GM12801 (cell line): ENCODE data around the gene LRWD1.

Experiments used
- CTCF ChIP-seq: IDR thresholded peaks from one replicate; pipeline ENCODE4 v1.5.1; 2011; ENCODE audit warnings: control low read depth; ENCODE audit not compliant: insufficient read length; ENCODE audit errors: extremely low read depth

The LRWD1 gene

GRCh38 chr7:102464577-102465280 lies at the start of gene LRWD1, which contains the start of gene ALKBH4:
Gene LRWD1 (plus strand): TSS chr7:102464984. CDS start chr7:102465081, 97 bp downstream.
Gene ALKBH4 (minus strand): TSS chr7:102464863. CDS start chr7:102464836, 27 bp downstream.
- no peak for TF ChIP-seq CTCF

DNA sequence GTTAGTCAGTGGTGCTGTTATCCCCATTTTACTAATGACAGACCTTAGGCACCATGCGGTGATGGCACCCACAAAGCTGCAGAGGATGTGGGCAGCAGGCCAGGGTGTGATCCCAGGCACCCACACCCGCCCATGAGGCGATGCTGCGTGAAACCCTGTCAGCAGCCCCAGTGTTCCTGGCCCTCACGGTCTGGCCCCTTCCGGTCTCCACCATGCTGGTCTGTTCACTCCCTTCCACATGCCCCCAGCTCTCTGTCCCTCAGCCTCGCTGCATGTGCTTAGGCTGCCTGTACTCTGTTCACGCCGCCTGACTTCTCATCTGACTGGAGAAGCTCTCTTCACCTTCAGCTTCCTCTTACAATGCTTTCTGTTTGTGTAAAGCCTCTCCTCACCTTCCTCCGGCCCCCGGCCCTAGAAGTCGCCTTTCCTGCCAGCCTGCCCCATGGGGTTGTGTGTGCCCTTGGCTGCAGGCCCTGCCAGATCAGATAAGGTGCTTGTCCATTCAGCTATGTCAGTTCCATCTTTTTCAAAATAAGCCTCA lies 49.0 kb upstream of the LRWD1 start:
- TF ChIP-seq CTCF: no peak

DNA sequence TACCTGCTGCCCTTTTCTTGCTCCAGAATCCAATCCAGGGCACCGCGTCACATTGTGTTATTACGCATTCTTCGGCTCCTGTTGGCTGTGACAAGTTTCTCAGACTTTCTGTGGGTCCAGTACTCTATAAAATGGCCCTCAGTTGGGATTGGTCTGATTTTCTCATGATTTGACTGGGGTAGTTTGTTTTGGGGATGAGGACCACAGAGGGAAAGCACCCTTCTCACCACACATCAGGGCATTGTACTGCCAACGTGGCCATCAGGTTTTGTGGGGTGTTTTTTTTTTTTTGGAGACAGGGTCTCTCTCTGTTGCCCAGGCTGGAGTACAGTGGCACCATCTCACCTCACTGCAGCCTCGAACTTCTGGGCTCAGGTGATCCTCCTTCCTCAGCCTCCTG lies 48.4 kb upstream of the LRWD1 start:
- no peak for TF ChIP-seq CTCF

- no peak for TF ChIP-seq CTCF
Measured at GRCh38 chr7:102417105-102417504, 47.7 kb upstream of the LRWD1 start.

DNA sequence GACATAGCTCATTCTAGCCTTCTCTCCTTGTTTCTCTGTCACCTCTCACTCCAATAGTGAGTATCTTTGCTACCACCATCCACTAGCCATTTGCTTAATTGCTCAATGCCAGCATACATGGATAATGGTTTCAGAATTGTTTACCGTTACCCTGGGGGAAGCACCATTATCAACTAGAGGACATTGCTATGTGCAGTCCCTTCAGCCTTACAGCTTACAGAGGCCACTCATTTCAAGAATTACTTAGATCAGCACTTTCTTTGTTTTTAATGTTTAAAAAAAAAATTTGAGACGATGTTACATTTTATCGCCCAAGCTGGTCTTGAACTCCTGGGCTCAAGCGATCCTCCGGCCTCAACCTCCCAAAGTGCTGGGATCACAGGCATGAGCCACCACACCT lies 46.2 kb upstream of the LRWD1 start:
- no peak for TF ChIP-seq CTCF

DNA sequence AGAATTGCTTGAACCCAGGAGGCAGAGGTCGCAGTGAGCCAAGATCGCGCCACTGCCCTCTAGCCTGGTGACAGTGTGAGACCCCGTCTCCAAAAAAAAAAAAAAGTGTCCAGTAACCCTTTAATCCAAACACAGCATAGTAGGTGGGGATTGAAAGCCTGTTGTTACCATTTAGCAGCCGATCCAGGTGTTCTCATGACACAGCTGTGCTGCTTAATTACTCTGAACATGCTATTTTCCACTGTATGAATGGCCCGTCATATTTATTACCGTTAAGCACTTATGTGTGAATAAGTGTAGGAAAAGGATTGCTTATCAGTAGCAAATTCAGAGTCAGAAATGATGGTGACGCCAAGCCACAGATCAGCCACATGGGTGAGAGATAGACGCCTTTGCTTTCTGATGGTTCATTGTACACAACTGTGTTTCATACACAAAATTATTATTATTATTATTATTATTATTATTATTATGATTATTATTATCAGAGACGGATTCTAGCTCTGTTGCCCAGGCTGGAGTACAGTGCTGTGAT lies 43.0 kb upstream of the LRWD1 start:
- no peak for TF ChIP-seq CTCF

- TF ChIP-seq CTCF: no peak
Measured at GRCh38 chr7:102424129-102424551, 40.6 kb upstream of the LRWD1 start.
